NCI-H2107 treated with DMSO at 0.1 percent for 48 hours (cell line): ENCODE results near the gene VCPKMT.
"Not testable (repeated sequence)": the region's sequence is repeated elsewhere in the genome, so short reads cannot be mapped to it uniquely, and the experiment has no call there.

Experiments used
- DNase-seq: peaks from one replicate; lab custom pipeline; 2025; ENCODE audit not compliant: unreplicated experiment; lab: John Stamatoyannopoulos, UW

Gene VCPKMT

GRCh38 chr14:50093496-50093895, 22.9 kb downstream of the VCPKMT start:
- peak; percentile 56 for DNase-seq

GRCh38 chr14:50092006-50092555, 24.3 kb downstream of the VCPKMT start:
- DNase-seq, result no peak

GRCh38 chr14:50091240-50091913, 25.0 kb downstream of the VCPKMT start:
- DNase-seq, result no peak

GRCh38 chr14:50089208-50089607, 27.2 kb downstream of the VCPKMT start:
- DNase-seq, result no peak

- no peak for DNase-seq
These were observed 27.6 kb downstream of the VCPKMT start for GRCh38 chr14:50088731-50089130.

GRCh38 chr14:50088117-50088515, 28.3 kb downstream of the VCPKMT start:
- no peak for DNase-seq

GRCh38 chr14:50087341-50088116, 28.8 kb downstream of the VCPKMT start:
- no peak for DNase-seq

GRCh38 chr14:50086321-50086711, 30.1 kb downstream of the VCPKMT start:
- DNase-seq, result no peak

GRCh38 chr14:50085570-50086320, 30.6 kb downstream of the VCPKMT start:
- DNase-seq, result no peak

- DNase-seq, result no peak
These were observed 31.7 kb downstream of the VCPKMT start for GRCh38 chr14:50084666-50085065.

- DNase-seq, result no peak
These were observed 32.7 kb downstream of the VCPKMT start for GRCh38 chr14:50083467-50084337.

- no peak for DNase-seq
These were observed 33.4 kb downstream of the VCPKMT start for GRCh38 chr14:50082784-50083466.

GRCh38 chr14:50082308-50082742, 34.0 kb downstream of the VCPKMT start:
- DNase-seq, result no peak

GRCh38 chr14:50079103-50079502, 37.3 kb downstream of the VCPKMT start:
- DNase-seq, result not testable (repeated sequence)

GRCh38 chr14:50073663-50074062, 42.7 kb downstream of the VCPKMT start:
- not testable (repeated sequence) for DNase-seq

- no peak for DNase-seq
These were observed 44.0 kb downstream of the VCPKMT start for GRCh38 chr14:50072395-50072794.

GRCh38 chr14:50070840-50071548, 45.4 kb downstream of the VCPKMT start:
- DNase-seq, result no peak

GRCh38 chr14:50070230-50070629, 46.1 kb downstream of the VCPKMT start:
- DNase-seq, result no peak

- no peak for DNase-seq
These were observed 47.0 kb downstream of the VCPKMT start for GRCh38 chr14:50069325-50069724.
